SK-N-SH treated with all-trans-retinoic acid at 6 μM for 48 hours (cell line): ENCODE results near the gene UBE4A.

Experiments
- ARNTL ChIP-seq: fragments of 450-650 bp; formaldehyde crosslinking; IDR thresholded peaks from 2 replicates; pipeline ENCODE4 v1.5.0; 2020; ENCODE audit warnings: low read depth, mild to moderate bottlenecking, moderate library complexity, borderline replicate concordance
- CREB5 ChIP-seq: fragments of 250-450 bp; sonication (Bioruptor Pico); IDR thresholded peaks from 2 replicates; pipeline ENCODE4 v1.5.1; 2020; ENCODE audit warnings: low read depth, mild to moderate bottlenecking, moderate library complexity
- PATZ1 ChIP-seq: fragments of 250-450 bp; sonication (Bioruptor Pico); IDR thresholded peaks from 2 replicates; pipeline ENCODE4 v1.8.0; 2020; ENCODE audit warnings: mild to moderate bottlenecking, moderate library complexity, borderline replicate concordance
- ZC3H10 ChIP-seq: fragments of 250-450 bp; sonication (Bioruptor Pico); IDR thresholded peaks from 2 replicates; pipeline ENCODE4 v1.5.1; 2021; ENCODE audit warnings: mild to moderate bottlenecking, moderate library complexity

- TF ChIP-seq PATZ1 (CRISPR knock-in tag) (no peak), CREB5 (CRISPR knock-in tag) (no peak), ZC3H10 (CRISPR knock-in tag) (no peak), ARNTL (CRISPR knock-in tag) (no peak)
These were observed 56.3 kb downstream of the UBE4A start for GRCh38 chr11:118415739-118416068.
